HUES64 (cell line): ENCODE measurements around the gene DNMBP.

Source experiments
- H3K27ac ChIP-seq: 2 replicates; pipeline ENCODE4 v1.7.0; 2013; ENCODE audit warnings: low read depth, low read length, inconsistent platforms
- H3K27me3 ChIP-seq: 2 replicates; pipeline ENCODE4 v1.6.1; 2013; ENCODE audit warnings: mild to moderate bottlenecking, low read length; ENCODE audit not compliant: insufficient read depth
- H3K36me3 ChIP-seq: 2 replicates; pipeline ENCODE4 v1.6.1; 2013; ENCODE audit warnings: mild to moderate bottlenecking, low read length; ENCODE audit not compliant: insufficient read depth
- H3K4me1 ChIP-seq: 2 replicates; pipeline ENCODE4 v1.6.1; 2013; ENCODE audit warnings: mild to moderate bottlenecking, low read length, moderate library complexity; ENCODE audit not compliant: insufficient read depth
- H3K4me3 ChIP-seq: 2 replicates; pipeline ENCODE4 v1.5.1; 2013; ENCODE audit warnings: mild to moderate bottlenecking, low read length, moderate library complexity
- H3K9ac ChIP-seq: 2 replicates; pipeline ENCODE4 v1.6.1; 2013; ENCODE audit warnings: mild to moderate bottlenecking, low read depth, low read length
- H3K9me3 ChIP-seq: 2 replicates; pipeline ENCODE4 v1.6.1; 2013; ENCODE audit warnings: low read depth, low read length; ENCODE audit not compliant: insufficient read depth
- WGBS: fragments of 150-250, 120-280 bp; methylation state at CpG from one replicate; pipeline ENCODE4 v1.1.7; 2013; ENCODE audit warnings: missing lambda C conversion rate; 5-methylcytosine and 5-hydroxymethylcytosine counted together

DNMBP gene

DNA sequence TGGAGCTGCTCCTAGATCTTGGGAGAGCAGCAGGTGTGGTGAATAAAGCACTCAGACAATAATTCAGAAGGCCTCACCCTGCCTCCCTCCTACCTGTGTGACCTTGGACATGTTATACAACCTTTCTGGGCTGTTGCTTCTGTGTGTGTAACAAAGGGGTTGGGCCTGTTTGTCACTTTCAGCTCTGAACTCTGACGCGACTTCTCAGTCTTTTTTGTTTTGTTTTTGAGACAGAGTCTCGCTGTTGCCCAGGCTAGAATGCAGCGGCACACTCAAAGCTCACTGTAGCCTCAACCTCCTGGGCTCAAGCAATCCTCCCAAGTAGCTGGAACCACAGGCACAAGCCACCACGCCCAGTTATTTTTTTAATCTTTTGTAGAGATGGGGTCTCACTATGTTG lies 89.3 kb downstream of the DNMBP start:
- no peaks in the 10 kb centered on the region for H3K36me3 ChIP-seq
- H3K9ac ChIP-seq = no peak overlapping the region
- H3K4me3 ChIP-seq = no peak overlapping the region
- WGBS = 96% methylated on average over 5 of the region's 5 CpGs
- no peak overlapping the region for H3K27ac ChIP-seq
- peaks cover 27% of the 10 kb centered on the region for H3K4me1 ChIP-seq
- H3K27me3 ChIP-seq = no peaks in the 10 kb centered on the region
- no peaks in the 10 kb centered on the region for H3K9me3 ChIP-seq

DNA sequence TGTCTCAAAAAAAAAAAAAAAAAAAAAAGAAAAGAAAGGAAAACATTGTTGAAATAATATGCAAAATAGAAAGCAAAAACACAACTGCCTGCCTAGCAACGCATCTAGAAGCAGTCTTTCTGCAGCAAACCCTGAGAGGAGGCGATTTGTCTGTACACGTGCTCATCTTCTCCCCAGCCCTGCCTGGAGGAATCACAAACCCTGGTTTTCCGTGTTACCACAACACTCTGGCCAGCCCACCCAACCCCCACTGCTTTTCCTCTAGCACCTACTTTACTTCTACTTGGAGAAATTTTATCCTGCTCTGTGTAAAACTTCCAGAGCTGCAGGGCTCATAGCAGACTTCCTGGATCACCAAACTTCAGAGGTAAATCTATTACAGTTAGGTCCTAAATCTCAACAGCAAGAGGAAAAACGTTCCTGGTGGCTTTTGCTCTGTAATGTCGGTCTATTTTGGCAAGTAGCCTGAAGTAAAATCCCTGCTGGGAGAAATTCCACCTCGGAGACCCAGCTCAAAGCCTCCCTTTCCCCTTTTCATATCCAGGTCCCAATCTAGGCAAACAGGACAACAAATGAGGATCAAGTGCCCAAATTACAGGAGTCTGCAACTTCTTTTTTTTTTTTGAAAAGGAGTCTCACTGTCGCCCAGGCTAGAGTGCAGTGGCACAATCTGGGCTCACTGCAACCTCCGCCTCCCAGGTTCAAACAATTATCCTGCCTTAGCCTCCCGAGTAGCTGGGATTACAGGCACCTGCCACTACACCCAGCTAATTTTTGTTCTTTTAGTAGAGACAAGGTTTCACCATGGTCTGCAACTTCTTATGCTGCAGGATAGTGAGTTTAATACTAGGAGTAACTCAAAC lies 91.6 kb downstream of the DNMBP start:
- Histone ChIP-seq H3K36me3 (no peaks in the 10 kb centered on the region), H3K27ac (peak overlapping the region; percentile 99), H3K9ac (peak overlapping the region; percentile 95), H3K4me3 (peak overlapping the region; percentile 68), H3K9me3 (no peaks in the 10 kb centered on the region), H3K4me1 (peaks cover 34% of the 10 kb centered on the region), H3K27me3 (no peaks in the 10 kb centered on the region)
- WGBS = 4% methylated on average over 10 of the region's 10 CpGs

DNA sequence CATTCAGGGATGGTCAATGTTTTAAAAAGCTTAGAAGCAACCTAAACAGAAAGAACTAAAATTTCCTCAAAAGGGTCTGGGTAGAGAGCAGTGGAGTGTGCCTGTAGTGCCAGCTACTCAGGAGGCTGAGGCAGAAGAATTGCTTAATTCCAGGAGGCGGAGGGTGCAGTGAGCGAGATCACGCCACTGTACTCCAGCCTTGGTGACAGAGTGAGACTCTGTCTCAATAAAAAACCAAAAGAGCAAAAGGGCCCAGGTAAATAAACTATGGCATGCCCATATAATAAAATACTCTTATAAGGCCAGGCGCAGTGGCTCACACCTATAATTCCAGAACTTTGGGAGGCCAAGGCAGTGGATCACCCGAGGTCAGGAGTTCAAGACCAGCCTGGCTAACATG lies 93.0 kb downstream of the DNMBP start:
- Histone ChIP-seq H3K4me3 (no peak overlapping the region), H3K27me3 (no peaks in the 10 kb centered on the region), H3K27ac (no peak overlapping the region), H3K36me3 (no peaks in the 10 kb centered on the region), H3K4me1 (peaks cover 41% of the 10 kb centered on the region), H3K9me3 (no peaks in the 10 kb centered on the region), H3K9ac (no peak overlapping the region)
- WGBS = 87% methylated on average over 5 of the region's 5 CpGs

DNA sequence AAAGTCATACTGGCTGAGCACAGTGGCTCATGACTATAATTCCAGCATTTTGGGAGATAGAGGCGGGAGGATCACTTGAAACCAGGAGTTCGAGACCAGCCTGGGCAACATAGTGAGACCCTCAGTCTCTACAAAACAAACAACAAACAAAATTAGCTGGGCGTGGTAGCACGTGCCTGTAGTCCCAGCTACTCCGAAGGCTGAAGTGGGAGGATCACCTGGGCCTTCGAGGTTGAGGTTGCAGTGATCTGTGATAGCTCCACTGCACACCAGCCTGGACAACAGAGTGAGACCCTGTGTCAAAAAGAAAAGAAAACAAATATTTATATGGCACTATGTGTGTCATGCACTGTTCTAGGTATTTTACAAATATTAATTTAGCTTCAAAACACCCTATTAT lies 94.3 kb downstream of the DNMBP start:
- no peaks in the 10 kb centered on the region for H3K27me3 ChIP-seq
- WGBS = 94% methylated on average over 6 of the region's 6 CpGs
- H3K9ac ChIP-seq = no peak overlapping the region
- H3K4me3 ChIP-seq = no peak overlapping the region
- H3K36me3 ChIP-seq = peaks cover 4% of the 10 kb centered on the region; the same call in 1 of the 2 replicates
- peaks cover 46% of the 10 kb centered on the region for H3K4me1 ChIP-seq
- no peaks in the 10 kb centered on the region for H3K9me3 ChIP-seq
- peak overlapping the region; percentile 17; the same call in 1 of the 2 replicates for H3K27ac ChIP-seq

DNA sequence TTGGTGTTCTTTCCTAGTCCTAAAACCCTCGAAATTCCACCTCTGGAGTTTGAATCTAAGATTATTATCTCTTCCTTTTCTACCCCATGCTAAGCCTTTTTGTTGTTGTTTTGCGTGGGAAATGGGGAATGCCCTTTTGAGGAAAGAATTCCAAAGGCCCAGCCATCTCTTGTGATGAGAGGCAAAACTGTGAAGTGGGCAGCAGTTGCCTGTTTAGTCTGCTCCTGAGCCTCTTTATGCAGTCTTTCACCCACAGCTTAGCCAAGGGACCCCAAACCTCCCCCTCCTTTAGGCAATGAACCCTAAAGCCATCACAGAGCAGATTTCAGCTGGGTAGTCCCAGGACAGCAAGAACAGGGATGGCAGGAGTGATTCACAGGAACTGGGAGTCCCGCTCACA lies 95.5 kb downstream of the DNMBP start:
- Histone ChIP-seq H3K9ac (peak overlapping the region; percentile 56), H3K36me3 (peaks cover 14% of the 10 kb centered on the region), H3K27ac (peak overlapping the region; percentile 96), H3K4me3 (no peak overlapping the region; the same call in 1 of the 2 replicates), H3K4me1 (peaks cover 43% of the 10 kb centered on the region), H3K9me3 (no peaks in the 10 kb centered on the region), H3K27me3 (no peaks in the 10 kb centered on the region)
- 39% methylated on average over 2 of the region's 3 CpGs for WGBS

DNA sequence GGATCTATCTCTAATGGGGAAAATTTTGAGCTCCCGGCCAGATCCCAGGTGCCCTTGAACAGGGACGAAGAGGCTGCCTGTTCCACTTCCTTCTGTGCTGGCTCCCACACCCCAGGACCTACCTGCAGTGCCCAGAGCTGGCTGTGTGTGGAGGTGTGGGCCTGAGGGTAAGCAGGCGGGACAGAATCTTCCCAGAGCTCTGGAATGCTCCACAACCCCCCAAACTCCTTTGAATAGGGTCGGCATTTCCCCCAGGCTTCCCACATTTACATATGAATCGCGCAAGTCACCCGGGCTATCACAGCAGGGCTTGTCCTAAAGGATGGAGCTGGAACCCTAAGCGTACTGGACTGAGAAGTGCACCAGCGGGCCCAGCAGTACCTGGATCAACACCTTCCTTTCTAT lies 95.9 kb downstream of the DNMBP start:
- Histone ChIP-seq H3K4me3 (peak overlapping the region; percentile 72), H3K9ac (peak overlapping the region; percentile 90), H3K27me3 (no peaks in the 10 kb centered on the region), H3K27ac (peak overlapping the region; percentile 96), H3K36me3 (peaks cover 19% of the 10 kb centered on the region), H3K4me1 (peaks cover 39% of the 10 kb centered on the region), H3K9me3 (no peaks in the 10 kb centered on the region)
- under 1% methylated on average over 9 of the region's 9 CpGs for WGBS

DNA sequence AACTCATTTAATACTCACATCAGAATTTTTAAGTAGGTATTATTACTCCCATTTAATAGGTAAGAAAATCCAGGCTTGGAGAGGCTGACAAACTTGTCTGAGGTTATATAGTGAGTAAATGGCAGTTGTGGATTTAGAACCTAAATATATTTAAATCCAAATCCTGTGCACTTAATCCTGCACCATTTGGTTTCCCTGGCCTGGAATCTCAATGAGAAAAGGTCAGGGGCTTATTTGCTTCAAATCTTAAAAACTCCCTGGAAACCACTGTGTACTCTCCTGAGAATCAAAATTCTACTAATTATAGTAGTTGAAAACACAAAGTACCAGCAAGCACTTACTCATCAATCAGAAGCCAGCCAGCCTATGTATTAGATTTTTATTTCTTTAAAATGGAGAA lies 97.7 kb downstream of the DNMBP start:
- Histone ChIP-seq H3K9me3 (no peaks in the 10 kb centered on the region), H3K36me3 (peaks cover 36% of the 10 kb centered on the region), H3K27me3 (no peaks in the 10 kb centered on the region), H3K4me1 (peaks cover 22% of the 10 kb centered on the region), H3K27ac (peak overlapping the region; percentile 96), H3K4me3 (peak overlapping the region; percentile 72), H3K9ac (peak overlapping the region; percentile 90)

DNA sequence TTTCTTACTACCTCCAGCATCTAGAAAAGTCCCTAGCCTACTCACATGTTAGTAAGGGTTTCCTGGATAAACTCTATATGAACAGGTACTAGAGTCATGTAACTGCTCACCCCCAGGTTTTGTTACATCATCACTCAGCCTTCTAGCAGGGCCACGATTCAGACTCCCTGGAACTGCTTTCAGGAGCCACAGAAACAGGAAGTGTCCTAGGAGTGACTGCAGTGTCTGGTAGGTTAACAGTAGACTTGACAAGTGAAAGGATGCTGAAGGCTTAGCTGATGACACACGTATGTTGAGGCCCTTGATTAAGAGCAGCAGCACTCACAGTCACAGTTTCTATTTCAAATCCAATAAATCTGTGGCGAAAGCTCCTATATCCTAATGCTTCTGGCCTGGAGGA lies 101.2 kb downstream of the DNMBP start:
- Histone ChIP-seq H3K4me1 (peaks cover 11% of the 10 kb centered on the region), H3K27me3 (no peaks in the 10 kb centered on the region), H3K27ac (no peak overlapping the region), H3K36me3 (peaks cover 72% of the 10 kb centered on the region), H3K9ac (no peak overlapping the region), H3K9me3 (no peaks in the 10 kb centered on the region), H3K4me3 (no peak overlapping the region)
- WGBS = 92% methylated on average over 3 of the region's 3 CpGs

DNA sequence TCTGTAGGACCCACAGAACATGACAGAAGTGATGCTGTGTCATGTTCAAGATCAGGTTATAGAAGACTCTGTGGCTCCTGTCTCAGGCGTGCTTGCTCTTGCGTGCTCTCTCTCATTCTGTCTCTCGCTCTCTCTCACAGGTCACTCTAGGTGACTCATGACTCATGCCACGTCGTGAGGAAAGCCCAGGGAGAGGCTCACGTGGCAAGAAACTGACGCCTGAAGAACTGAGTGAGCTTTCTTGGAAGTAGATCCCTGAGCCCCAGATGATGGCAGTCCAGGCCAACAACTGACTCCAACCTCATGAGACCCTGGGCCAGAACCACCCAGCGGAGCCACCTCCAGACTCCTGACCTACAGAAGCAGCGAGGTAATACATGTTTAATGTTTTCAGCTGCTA lies 103.3 kb downstream of the DNMBP start:
- Histone ChIP-seq H3K36me3 (peaks cover 86% of the 10 kb centered on the region), H3K9me3 (no peaks in the 10 kb centered on the region), H3K27me3 (no peaks in the 10 kb centered on the region), H3K4me3 (no peak overlapping the region), H3K4me1 (peaks cover 1% of the 10 kb centered on the region), H3K9ac (no peak overlapping the region), H3K27ac (no peak overlapping the region)
- 89% methylated on average over 9 of the region's 9 CpGs for WGBS

DNA sequence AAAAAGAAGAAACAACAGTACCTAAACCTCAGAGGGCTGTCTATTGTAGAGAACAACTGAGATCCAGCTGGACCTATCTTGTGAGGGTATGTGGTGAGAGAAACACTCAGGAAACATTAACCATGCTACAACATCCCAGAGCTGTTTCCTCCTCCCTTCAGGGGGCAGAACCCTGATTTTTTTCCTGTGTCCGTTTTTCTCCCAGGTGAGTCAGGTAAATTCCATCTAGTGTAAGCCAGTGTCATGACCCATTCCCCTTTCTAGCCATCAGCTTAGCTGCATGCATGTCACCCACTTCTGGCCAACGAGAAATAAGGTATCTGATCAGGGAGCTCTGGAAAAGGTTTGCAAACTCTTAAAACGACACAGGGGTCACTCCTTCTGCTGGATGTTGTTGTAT lies 103.8 kb downstream of the DNMBP start:
- H3K9me3 ChIP-seq = no peaks in the 10 kb centered on the region
- H3K27ac ChIP-seq = no peak overlapping the region
- no peaks in the 10 kb centered on the region for H3K4me1 ChIP-seq
- H3K9ac ChIP-seq = no peak overlapping the region
- 93% methylated on average over 3 of the region's 3 CpGs for WGBS
- peaks cover 91% of the 10 kb centered on the region for H3K36me3 ChIP-seq
- no peak overlapping the region for H3K4me3 ChIP-seq
- no peaks in the 10 kb centered on the region for H3K27me3 ChIP-seq

DNA sequence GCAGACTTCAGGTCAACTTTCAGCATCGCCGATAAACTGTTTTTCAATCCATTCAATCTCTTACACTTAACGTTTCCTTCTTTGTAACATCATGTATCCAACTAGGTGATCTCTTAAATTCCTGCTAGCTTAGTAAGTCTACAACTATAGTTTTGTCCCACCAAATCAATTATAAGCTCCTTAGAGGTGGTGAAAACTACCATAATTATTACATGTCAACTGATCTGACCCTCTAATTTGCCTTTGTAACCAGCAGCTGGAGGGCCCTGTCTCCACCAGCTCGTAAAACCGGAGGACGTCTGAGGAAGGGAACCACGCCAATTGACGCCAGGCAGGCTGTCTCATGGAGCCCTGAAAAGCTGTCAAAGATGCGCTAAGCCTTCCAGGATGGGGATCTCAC lies 113.9 kb downstream of the DNMBP start:
- no peak overlapping the region for H3K4me3 ChIP-seq
- H3K27ac ChIP-seq = no peak overlapping the region
- H3K9ac ChIP-seq = no peak overlapping the region
- H3K36me3 ChIP-seq = peaks cover 86% of the 10 kb centered on the region
- no peaks in the 10 kb centered on the region for H3K4me1 ChIP-seq
- peaks cover 8% of the 10 kb centered on the region; the same call in 1 of the 2 replicates for H3K9me3 ChIP-seq
- WGBS = 94% methylated on average over 9 of the region's 9 CpGs
- no peaks in the 10 kb centered on the region for H3K27me3 ChIP-seq
